G401 (cell line): ENCODE measurements around the gene OR8K3. TPM values are rescaled to one million over a fixed set of nuclear protein-coding genes. Genes with fewer than 3 reads are reported as not detected.

ENCODE experiments used
- DNase-seq: peaks from one replicate; pipeline ENCODE4 v3.0.0-alpha.2; 2015; ENCODE audit warnings: low spot score
- in situ Hi-C: cut with HindIII; loops from 2 replicates; pipeline ENCODE4 v1.10.0; 2016; ENCODE audit warnings: low sequenced_read_pairs, mixed read lengths
- total RNA-seq: library from RNA; depleted of rRNA; stranded (reverse); fragments of >200 nt; shearing (Covaris generic); gene quantifications from 2 replicates; pipeline ENCODE4 v1.2.3, GENCODE V29; 2014; rRNA removed

Gene OR8K3
- total RNA-seq: not detected in 2 replicates

- in situ Hi-C loops: no loop called here
- no peak for DNase-seq
Observed at GRCh38 chr11:56314844-56315243, at the start of gene OR8K3. Gene OR8K3 (plus strand): TSS chr11:56315144. CDS start chr11:56318307, 3,163 bp downstream.

DNA sequence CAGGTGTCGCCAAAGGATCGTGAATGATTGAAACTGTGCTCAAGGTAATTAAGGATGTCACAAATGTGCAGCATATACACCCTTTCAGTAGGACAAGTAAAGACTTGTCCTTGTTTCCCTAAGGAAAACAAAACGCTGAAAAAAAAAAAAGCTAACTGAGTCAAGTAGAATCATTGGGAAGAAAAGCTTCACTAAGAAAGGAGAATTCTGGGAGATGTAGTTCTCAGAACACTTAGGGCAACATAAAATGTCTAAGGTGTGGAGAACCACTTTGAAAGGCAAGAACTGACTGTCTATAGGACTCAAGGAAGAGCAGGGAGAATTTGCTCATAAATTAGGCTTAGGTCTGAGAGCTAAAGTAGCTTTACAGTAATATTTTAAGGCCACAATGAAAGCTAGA, 43.9 kb upstream of the OR8K3 start:
- no peak for DNase-seq
- in situ Hi-C loops: no loop called here

DNA sequence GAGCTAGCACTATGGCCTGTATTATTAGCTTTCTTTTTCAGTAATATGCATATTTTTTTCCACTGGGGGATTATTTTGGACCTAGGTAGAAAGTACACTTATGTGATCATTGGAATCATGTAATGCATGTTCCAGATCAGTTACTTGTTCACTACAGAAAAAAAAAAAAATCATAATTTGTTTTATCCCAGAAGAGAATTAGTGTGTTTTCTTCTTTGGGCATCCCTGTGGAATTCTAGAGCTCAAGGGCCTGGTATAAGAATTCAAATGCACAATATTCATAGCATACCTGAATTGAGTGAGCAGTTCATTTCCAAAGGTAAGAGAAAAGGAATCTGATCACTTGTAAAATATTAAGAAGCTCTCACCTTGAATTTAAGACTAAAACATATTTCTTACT, 41.1 kb upstream of the OR8K3 start, which contains the start of gene OR5T1:
TSS of gene OR5T1 (plus strand) at position 301 of the 400 bp plus-strand sequence. CDS start 1,485 bp downstream, outside the sequence.
- in situ Hi-C loops: no loop called here
- DNase-seq: no peak

DNA sequence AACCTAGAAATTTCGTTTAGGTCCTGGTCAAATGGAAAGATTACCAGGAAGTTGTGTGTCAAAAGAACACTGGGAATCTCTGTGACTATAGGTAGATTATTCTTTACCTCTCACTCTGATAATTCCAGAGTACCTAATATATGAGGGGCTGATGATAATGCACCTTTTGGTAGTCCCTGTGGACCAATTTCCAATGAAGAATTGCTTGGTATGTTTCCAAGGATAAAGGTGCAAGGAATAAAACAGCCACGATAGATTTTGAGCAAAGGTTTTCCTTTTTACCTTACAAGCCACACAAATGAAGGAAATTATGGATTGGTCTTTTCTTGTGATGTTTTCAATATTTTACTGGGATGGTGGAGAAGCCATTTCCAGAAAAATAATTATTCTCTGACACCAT, 22.8 kb upstream of the OR8K3 start, which contains the start of gene OR8H1:
TSS of gene OR8H1 (minus strand) at position 101 of the 400 bp plus-strand sequence. CDS start 1,192 bp downstream, outside the sequence.
- in situ Hi-C loops: no loop called here
- DNase-seq: no peak

DNA sequence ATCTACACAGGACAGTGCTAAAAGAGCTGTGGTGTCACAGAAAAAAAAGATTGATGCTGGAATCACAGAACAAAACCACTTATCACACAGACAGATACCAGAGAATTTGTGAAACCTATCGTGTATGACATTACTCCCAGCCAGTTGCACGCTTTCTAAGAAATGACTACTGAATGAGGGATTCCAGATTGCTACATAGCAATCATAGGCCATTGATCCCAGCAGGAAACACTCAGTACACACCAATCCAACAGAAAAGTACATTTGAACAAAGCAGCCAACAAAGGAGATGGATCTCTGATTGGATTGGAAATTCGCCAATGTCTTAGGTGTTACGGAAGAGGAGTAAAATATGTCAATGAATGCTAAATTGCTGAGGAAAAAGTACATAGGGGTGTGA, 18.0 kb upstream of the OR8K3 start:
- in situ Hi-C loops: no loop called here
- no peak for DNase-seq

DNA sequence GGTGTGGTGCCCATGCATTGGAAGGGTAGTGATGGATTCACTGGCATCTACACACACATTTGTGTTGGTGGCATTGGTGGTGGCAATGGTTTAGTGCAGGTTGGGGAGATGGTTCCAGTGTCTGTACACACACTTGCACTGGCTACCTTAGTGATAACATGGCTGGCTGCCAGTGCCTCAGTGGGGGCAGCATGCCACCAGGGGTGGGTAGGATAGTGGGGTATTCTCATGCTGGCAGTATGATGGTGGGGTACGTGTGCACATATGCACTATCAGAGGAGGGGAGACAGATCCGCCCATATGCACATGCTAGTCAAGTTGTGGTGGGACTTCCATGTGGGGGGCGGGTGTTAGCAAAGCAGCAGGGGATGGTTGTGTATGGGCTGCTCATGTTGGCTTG, 7.1 kb upstream of the OR8K3 start:
- in situ Hi-C loops: no loop called here
- DNase-seq: no peak

DNA sequence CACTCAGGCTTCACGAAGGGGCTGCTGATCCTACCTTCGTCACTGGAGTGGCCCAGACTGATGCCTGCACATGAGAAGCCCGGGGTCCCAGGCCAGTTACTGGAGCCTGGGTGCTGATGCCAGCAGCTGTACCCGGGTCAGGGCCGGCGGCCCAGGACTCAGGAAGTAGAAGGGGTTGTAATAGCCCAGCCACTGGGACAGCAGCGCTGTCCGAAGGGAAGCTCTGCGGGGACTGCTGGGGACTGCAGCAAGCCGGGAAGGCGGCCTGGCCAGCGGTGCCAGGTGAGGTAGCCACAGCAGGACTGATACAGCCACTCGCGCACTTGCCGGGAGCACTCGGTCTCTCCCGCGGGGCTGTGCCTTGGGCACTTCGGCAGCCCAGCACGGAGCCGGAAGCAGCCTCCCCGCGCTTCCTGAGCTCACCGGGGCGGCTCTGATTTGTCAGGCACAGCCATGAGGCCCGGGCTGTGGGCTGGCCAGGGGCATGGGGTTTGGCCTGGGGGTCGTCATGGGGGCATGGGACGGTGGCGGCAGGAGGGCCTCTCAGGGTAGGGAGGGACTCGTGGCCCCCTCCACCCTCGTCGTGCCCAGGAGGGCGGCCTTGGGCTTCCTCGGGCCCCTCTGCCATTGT, 17.0 kb downstream of the OR8K3 start:
- DNase-seq: no peak
- in situ Hi-C loops: no loop called here

DNA sequence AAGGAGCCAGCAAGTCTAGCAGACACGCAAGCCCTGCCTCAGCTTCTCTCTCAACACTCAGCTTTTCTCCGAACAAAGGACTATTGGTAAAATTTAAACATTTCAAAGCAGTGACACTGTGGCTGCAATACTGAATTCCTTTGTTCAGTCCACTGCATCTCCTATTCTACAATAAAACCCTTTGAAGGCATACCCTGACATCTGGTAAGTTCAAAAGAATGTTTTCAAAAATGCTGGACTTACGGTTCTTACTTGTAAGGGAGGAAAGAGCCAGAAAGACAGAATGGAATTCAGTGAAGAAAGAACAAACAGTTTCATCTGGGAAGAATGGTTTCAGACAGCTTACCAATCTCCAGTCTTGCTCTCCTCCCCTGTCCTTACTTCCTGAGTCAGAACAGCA, 18.2 kb downstream of the OR8K3 start:
- in situ Hi-C loops: no loop called here
- DNase-seq: no peak

DNA sequence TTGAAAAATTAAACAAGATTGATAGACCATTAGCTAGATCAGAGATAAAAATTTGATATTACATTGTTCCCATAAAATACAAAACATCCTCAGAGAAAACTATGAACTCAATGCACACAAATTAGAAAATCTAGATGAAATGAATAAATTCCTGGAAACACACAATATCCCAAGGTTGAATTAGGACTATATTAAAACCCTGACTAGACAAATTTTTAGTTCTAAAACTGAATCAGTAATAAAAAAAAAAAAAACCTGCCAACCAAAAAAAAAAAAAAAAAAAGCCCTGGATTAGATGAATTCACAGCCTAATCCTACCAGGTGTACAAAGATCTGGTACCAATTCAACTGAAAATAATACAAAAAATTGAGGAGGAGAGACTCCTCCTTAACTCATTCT, 25.3 kb downstream of the OR8K3 start:
- no peak for DNase-seq
- in situ Hi-C loops: no loop called here

- no peak for DNase-seq
- in situ Hi-C loops: no loop called here
Observed at GRCh38 chr11:56345739-56346138, 30.8 kb downstream of the OR8K3 start, which contains the start of gene OR8K1. Gene OR8K1 (plus strand): TSS chr11:56346039. CDS start chr11:56346039, 0 bp downstream.

DNA sequence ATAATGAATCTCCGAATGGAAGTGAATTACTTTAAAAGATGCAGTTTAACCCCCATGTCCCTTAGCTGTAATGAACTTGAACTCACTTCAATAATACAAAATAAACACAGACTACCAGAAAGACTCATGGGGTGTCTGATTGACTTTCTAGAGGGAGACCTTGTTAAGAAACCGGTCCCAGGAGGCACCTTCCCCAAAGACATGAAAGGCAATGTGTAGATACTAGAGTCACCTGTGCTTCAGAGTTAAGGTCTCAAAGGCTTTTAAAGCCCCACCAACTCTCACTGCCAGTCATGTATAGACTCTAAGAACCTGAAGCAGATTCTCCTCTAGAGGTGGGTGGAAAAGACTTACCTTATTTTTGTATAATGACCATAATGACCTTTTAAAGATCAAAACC, 39.0 kb downstream of the OR8K3 start, which contains the start of gene OR8J1:
TSS of gene OR8J1 (plus strand) at position 301 of the 400 bp plus-strand sequence. CDS start 5,956 bp downstream, outside the sequence.
- no peak for DNase-seq
- in situ Hi-C loops: no loop called here

Other genes starting within 250 kb of the OR8K3 start
- not detected in 2 replicates for gene OR8I2, start 221.8 kb upstream of the OR8K3 start, total RNA-seq
- not detected in 2 replicates for gene OR8H2, start 211.5 kb upstream of the OR8K3 start, total RNA-seq
- gene OR8H3, start 192.8 kb upstream of the OR8K3 start, total RNA-seq: not detected in 2 replicates
- gene OR8J3, start 174.9 kb upstream of the OR8K3 start, total RNA-seq: not detected in 2 replicates
- not detected in 2 replicates for gene OR8K5, start 154.8 kb upstream of the OR8K3 start, total RNA-seq
- not detected in 2 replicates for gene OR5J2, start 138.5 kb upstream of the OR8K3 start, total RNA-seq
- not detected in 2 replicates for gene OR5T2, start 80.9 kb upstream of the OR8K3 start, total RNA-seq
- gene OR5T3, start 62.9 kb upstream of the OR8K3 start, total RNA-seq: not detected in 2 replicates
- not detected in 2 replicates for gene OR5T1, start 41.0 kb upstream of the OR8K3 start, total RNA-seq
- gene OR8H1, start 22.9 kb upstream of the OR8K3 start, total RNA-seq: not detected in 2 replicates
- not detected in 2 replicates for gene OR8K1, start 30.9 kb downstream of the OR8K3 start, total RNA-seq
- gene OR8J1, start 39.1 kb downstream of the OR8K3 start, total RNA-seq: not detected in 2 replicates
- gene OR8U1, start 60.5 kb downstream of the OR8K3 start, total RNA-seq: not detected in 2 replicates
- not detected in 2 replicates for gene OR5AL1, start 97.6 kb downstream of the OR8K3 start, total RNA-seq
- not detected in 2 replicates for gene OR5M3, start 158.2 kb downstream of the OR8K3 start, total RNA-seq
- not detected in 2 replicates for gene OR5M8, start 176.2 kb downstream of the OR8K3 start, total RNA-seq
- gene OR5M11, start 228.1 kb downstream of the OR8K3 start, total RNA-seq: not detected in 2 replicates